Type B pancreatic cell (in vitro differentiated cells): ENCODE data around the gene NEU2. TPM values are rescaled to one million over a fixed set of nuclear protein-coding genes. Genes with fewer than 3 reads are reported as not detected.
A peak's percentile ranks its signal among the peaks of the same experiment; 100 is the strongest.

Experiments used
- DNase-seq: peaks from one replicate; pipeline ENCODE4 v3.0.0; 2021; ENCODE audit warnings: mixed read lengths; ENCODE audit not compliant: unreplicated experiment; ENCODE audit errors: extremely low spot score
- H3K27ac Mint-ChIP-seq: 2 replicates; pipeline ENCODE4 v1.8.0; 2021; ENCODE audit warnings: mild to moderate bottlenecking, mixed read lengths
- H3K27me3 Mint-ChIP-seq: 2 replicates; pipeline ENCODE4 v1.8.0; 2021; ENCODE audit warnings: mixed read lengths
- H3K36me3 Mint-ChIP-seq: 2 replicates; pipeline ENCODE4 v1.8.0; 2021; ENCODE audit warnings: mixed read lengths
- H3K4me1 Mint-ChIP-seq: one replicate; pipeline ENCODE4 v1.8.0; 2021; ENCODE audit warnings: mixed read lengths; ENCODE audit not compliant: unreplicated experiment
- H3K4me3 Mint-ChIP-seq: 2 replicates; pipeline ENCODE4 v1.8.0; 2021; ENCODE audit warnings: mild to moderate bottlenecking, mixed read lengths
- H3K9me3 Mint-ChIP-seq: 2 replicates; pipeline ENCODE4 v1.8.0; 2021; ENCODE audit warnings: mixed read lengths
- CTCF ChIP-seq: fragments of 200-600 bp; sonication (generic); conservative IDR thresholded peaks from 2 replicates; pipeline ENCODE4 v1.5.0; 2021; ENCODE audit warnings: antibody characterized with exemption, mild to moderate bottlenecking
- total RNA-seq: library from RNA; stranded (reverse); gene quantifications from 2 replicates; pipeline ENCODE4 v1.2.1, GENCODE V29; 2021; ENCODE audit warnings: low replicate concordance

The NEU2 gene
- total RNA-seq, 1 donor from 2014 or later: not detected

- Mint-ChIP-seq H3K4me3 (no peak overlapping the region), H3K36me3 (no peaks in the 10 kb centered on the region), H3K27ac (no peak overlapping the region), H3K27me3 (peaks cover 4% of the 10 kb centered on the region), H3K9me3 (peaks cover 7% of the 10 kb centered on the region), H3K4me1 (no peaks in the 10 kb centered on the region)
- TF ChIP-seq CTCF: no peak
- DNase-seq: no peak
These were observed 39.1 kb upstream of the NEU2 start for GRCh38 chr2:232993231-232993821.

GRCh38 chr2:232994446-232994845 is 38.0 kb upstream of the NEU2 start:
- no peak for TF ChIP-seq CTCF
- no peak overlapping the region for H3K27ac Mint-ChIP-seq
- DNase-seq: peak; percentile 39
- peaks cover 7% of the 10 kb centered on the region for H3K9me3 Mint-ChIP-seq
- H3K4me3 Mint-ChIP-seq: no peak overlapping the region
- H3K4me1 Mint-ChIP-seq: no peaks in the 10 kb centered on the region
- H3K36me3 Mint-ChIP-seq: no peaks in the 10 kb centered on the region
- H3K27me3 Mint-ChIP-seq: peaks cover 4% of the 10 kb centered on the region

GRCh38 chr2:232997749-232998665 is 34.5 kb upstream of the NEU2 start:
- Mint-ChIP-seq H3K9me3 (peaks cover 7% of the 10 kb centered on the region), H3K27ac (no peak overlapping the region), H3K4me1 (no peaks in the 10 kb centered on the region), H3K4me3 (no peak overlapping the region), H3K36me3 (no peaks in the 10 kb centered on the region), H3K27me3 (no peaks in the 10 kb centered on the region)
- no peak for TF ChIP-seq CTCF
- DNase-seq: peak; percentile 49

GRCh38 chr2:232998666-232998985 is 33.8 kb upstream of the NEU2 start:
- DNase-seq: peak; percentile 27
- Mint-ChIP-seq H3K27me3 (no peaks in the 10 kb centered on the region), H3K36me3 (no peaks in the 10 kb centered on the region), H3K27ac (no peak overlapping the region), H3K4me3 (no peak overlapping the region), H3K9me3 (peaks cover 2% of the 10 kb centered on the region), H3K4me1 (no peaks in the 10 kb centered on the region)
- TF ChIP-seq CTCF: no peak

- no peaks in the 10 kb centered on the region for H3K36me3 Mint-ChIP-seq
- no peaks in the 10 kb centered on the region for H3K9me3 Mint-ChIP-seq
- H3K27ac Mint-ChIP-seq: no peak overlapping the region
- DNase-seq: peak; percentile 47
- peaks cover 2% of the 10 kb centered on the region for H3K27me3 Mint-ChIP-seq
- no peaks in the 10 kb centered on the region for H3K4me1 Mint-ChIP-seq
- no peak for TF ChIP-seq CTCF
- H3K4me3 Mint-ChIP-seq: no peak overlapping the region
These were observed 33.1 kb upstream of the NEU2 start for GRCh38 chr2:232999354-232999753.
